Measurements from ENCODE around the gene UBE2J2. TPM values are rescaled to one million over a fixed set of nuclear protein-coding genes. Genes with fewer than 3 reads are reported as not detected.
A peak's percentile ranks its signal among the peaks of the same experiment; 100 is the strongest.

Gene UBE2J2
- total RNA-seq, 2 experiments from 2014 or later: 41.4 to 41.5 TPM

GRCh38 chr1:1307261-1307922, 33.7 kb upstream of the UBE2J2 start:
- no peak for ATAC-seq (ENCODE audit: poor library complexity)
- no peaks in the 10 kb centered on the region for H3K9me3 ChIP-seq (ENCODE audit: control insufficient read depth in 1 of 2, insufficient read depth in 1 of 2, low read length in 2 of 2)
- peak overlapping the region; percentile 70 for H3K4me3 ChIP-seq (ENCODE audit: low read length)
- peaks cover 21% of the 10 kb centered on the region for H3K36me3 ChIP-seq (ENCODE audit: insufficient read depth, low read length)
- peaks cover 46% of the 10 kb centered on the region for H3K4me1 ChIP-seq (ENCODE audit: insufficient read depth, low read length)
- H3K9me3 Mint-ChIP-seq: no peaks in the 10 kb centered on the region
- no peak for DNase-seq
- H3K27ac ChIP-seq (ENCODE audit: low read depth in 1 of 2, low read length in 2 of 2): no peak overlapping the region
- H3K27me3 Mint-ChIP-seq: no peaks in the 10 kb centered on the region
- H3K27ac Mint-ChIP-seq: peak overlapping the region; percentile 87
- intact Hi-C loops (cut with DNase I, micrococcal nuclease): loop anchor here (5.0 to 10.0 kb wide), 4 partner anchors 67 to 273 kb away; partner anchors contain the start of genes AURKAIP1 (in 1 of the 2) and C1orf159 (in 1 of the 2)
- no peaks in the 10 kb centered on the region for H3K27me3 ChIP-seq (ENCODE audit: control insufficient read depth in 1 of 2, insufficient read depth in 2 of 2, low read length in 2 of 2)
- TF ChIP-seq CTCF (IDR thresholded peaks at IDR 0.05): no peak
- CTCF ChIA-PET: interaction anchor here (1.4 kb wide), 1 partner anchor 185 kb away, joined by 4 read pairs; no protein-coding TSS in a partner anchor
- H3K4me3 Mint-ChIP-seq: peak overlapping the region; percentile 92
- H3K4me1 Mint-ChIP-seq (ENCODE audit: low read depth): peaks cover 25% of the 10 kb centered on the region
- POLR2A ChIA-PET: interaction anchor here (1.8 kb wide), 1 partner anchor 68 kb away, joined by 5 read pairs; the partner anchor contains the start of gene AURKAIP1
- H3K36me3 Mint-ChIP-seq (ENCODE audit: low read depth): peaks cover 18% of the 10 kb centered on the region

- H3K27me3 ChIP-seq (ENCODE audit: control insufficient read depth in 1 of 2, insufficient read depth in 2 of 2, low read length in 2 of 2): no peaks in the 10 kb centered on the region
- ATAC-seq (ENCODE audit: poor library complexity): no peak
- H3K27ac Mint-ChIP-seq: peak overlapping the region; percentile 87
- no peaks in the 10 kb centered on the region for H3K27me3 Mint-ChIP-seq
- H3K4me3 Mint-ChIP-seq: peak overlapping the region; percentile 92
- CTCF ChIA-PET: interaction anchor here (1.4 kb wide), 1 partner anchor 184 kb away, joined by 4 read pairs; no protein-coding TSS in a partner anchor
- peak in 2 of 14 experiments; percentile 6 to 52 for DNase-seq
- H3K27ac ChIP-seq (ENCODE audit: low read depth in 1 of 2, low read length in 2 of 2): no peak overlapping the region
- no peaks in the 10 kb centered on the region for H3K9me3 ChIP-seq (ENCODE audit: control insufficient read depth in 1 of 2, insufficient read depth in 1 of 2, low read length in 2 of 2)
- H3K4me1 Mint-ChIP-seq (ENCODE audit: low read depth): peaks cover 25% of the 10 kb centered on the region
- H3K36me3 ChIP-seq (ENCODE audit: insufficient read depth, low read length): peaks cover 18% of the 10 kb centered on the region
- POLR2A ChIA-PET: interaction anchor here (1.8 kb wide), 1 partner anchor 69 kb away, joined by 5 read pairs; the partner anchor contains the start of gene AURKAIP1
- no peaks in the 10 kb centered on the region for H3K9me3 Mint-ChIP-seq
- no peak for TF ChIP-seq CTCF (IDR thresholded peaks at IDR 0.05)
- peak overlapping the region; percentile 70 for H3K4me3 ChIP-seq (ENCODE audit: low read length)
- peaks cover 16% of the 10 kb centered on the region for H3K36me3 Mint-ChIP-seq (ENCODE audit: low read depth)
- peaks cover 46% of the 10 kb centered on the region for H3K4me1 ChIP-seq (ENCODE audit: insufficient read depth, low read length)
- intact Hi-C loops (cut with DNase I, micrococcal nuclease): loop anchor here (5.0 to 10.0 kb wide), 4 partner anchors 68 to 272 kb away; partner anchors contain the start of genes AURKAIP1 (in 1 of the 2) and C1orf159 (in 1 of the 2)
Measured at GRCh38 chr1:1306661-1307260, 33.1 kb upstream of the UBE2J2 start.

- no peaks in the 10 kb centered on the region for H3K9me3 Mint-ChIP-seq
- TF ChIP-seq CTCF (IDR thresholded peaks at IDR 0.05): no peak
- no peak for ATAC-seq (ENCODE audit: poor library complexity)
Measured at GRCh38 chr1:1306070-1306660, 32.5 kb upstream of the UBE2J2 start.

More at GRCh38 chr1:1306070-1306660, 32.5 kb upstream of the UBE2J2 start:
- H3K36me3 ChIP-seq (ENCODE audit: insufficient read depth, low read length): peaks cover 12% of the 10 kb centered on the region
- Mint-ChIP-seq H3K4me3 (peak overlapping the region; percentile 92), H3K4me1 (ENCODE audit: low read depth) (peaks cover 25% of the 10 kb centered on the region), H3K27ac (peak overlapping the region; percentile 87), H3K27me3 (no peaks in the 10 kb centered on the region), H3K36me3 (ENCODE audit: low read depth) (peaks cover 13% of the 10 kb centered on the region)
- peak in 1 of 14 experiments; percentile 51 for DNase-seq
- intact Hi-C loops (cut with DNase I, micrococcal nuclease): loop anchor here (5.0 to 10.0 kb wide), 4 partner anchors 69 to 271 kb away; partner anchors contain the start of genes AURKAIP1 (in 1 of the 2) and C1orf159 (in 1 of the 2)
- peak overlapping the region; percentile 70 for H3K4me3 ChIP-seq (ENCODE audit: low read length)
- no peaks in the 10 kb centered on the region for H3K27me3 ChIP-seq (ENCODE audit: control insufficient read depth in 1 of 2, insufficient read depth in 2 of 2, low read length in 2 of 2)
- ChIA-PET POLR2A (interaction anchor here (0.6 to 1.8 kb wide), 2 partner anchors 69 to 209 kb away, joined by 4 to 5 read pairs; partner anchors contain the start of gene AURKAIP1), CTCF (interaction anchor here (1.2 to 1.4 kb wide), 2 partner anchors 184 kb away, joined by 4 read pairs; no protein-coding TSS in a partner anchor)
- peaks cover 46% of the 10 kb centered on the region for H3K4me1 ChIP-seq (ENCODE audit: insufficient read depth, low read length)
- no peaks in the 10 kb centered on the region for H3K9me3 ChIP-seq (ENCODE audit: control insufficient read depth in 1 of 2, insufficient read depth in 1 of 2, low read length in 2 of 2)
- peak overlapping the region; percentile 2 to 29 for H3K27ac ChIP-seq (ENCODE audit: low read depth in 1 of 2, low read length in 2 of 2)
